ENCODE measurements around the gene PXDN.
"Not testable (repeated sequence)": the region's sequence is repeated elsewhere in the genome, so short reads cannot be mapped to it uniquely, and the experiment has no call there.

Gene PXDN

GRCh38 chr2:1743396-1744150 lies 742 bp downstream of the PXDN start:
- DNase-seq (ENCODE audit: low read depth in 2 of 3, low spot score in 1 of 3): no peak

DNA sequence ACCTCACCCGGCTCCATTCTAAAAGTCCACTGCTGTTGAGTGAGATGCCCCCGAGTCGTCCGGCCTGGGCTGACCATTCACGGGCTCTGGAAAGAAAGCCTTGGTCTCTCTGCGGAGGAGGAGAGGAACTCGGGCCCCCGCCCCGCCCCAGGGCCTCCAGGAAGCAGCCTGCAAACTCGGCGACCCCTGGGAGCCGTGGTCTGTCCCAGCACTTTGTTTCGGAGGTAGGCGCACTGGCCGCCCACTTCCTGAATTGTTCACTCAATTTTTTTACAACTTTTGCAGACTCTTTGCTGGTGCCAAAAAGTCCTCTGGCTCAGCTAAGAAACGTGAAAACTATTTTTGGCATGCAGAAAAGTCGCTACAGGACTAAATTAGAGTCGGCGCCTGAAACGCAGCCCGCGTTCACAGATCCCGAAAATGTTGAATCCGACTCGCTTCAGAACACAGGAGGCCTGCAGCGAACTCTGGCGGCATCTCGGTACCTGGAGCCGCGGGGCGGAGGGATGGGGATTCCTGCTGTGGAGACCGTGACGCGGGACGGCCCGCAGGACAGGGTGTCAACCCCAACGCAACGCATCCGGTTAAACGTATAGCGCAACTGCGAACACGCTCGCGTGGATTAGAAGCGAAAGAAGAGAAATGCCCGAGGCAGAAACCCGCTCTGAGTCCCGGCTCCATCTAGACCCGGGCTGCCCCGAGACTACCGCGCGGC lies 1.5 kb downstream of the PXDN start:
- DNase-seq (ENCODE audit: low read depth in 2 of 3, low spot score in 1 of 3): peak; percentile 5 to 12 (median 10)

DNA sequence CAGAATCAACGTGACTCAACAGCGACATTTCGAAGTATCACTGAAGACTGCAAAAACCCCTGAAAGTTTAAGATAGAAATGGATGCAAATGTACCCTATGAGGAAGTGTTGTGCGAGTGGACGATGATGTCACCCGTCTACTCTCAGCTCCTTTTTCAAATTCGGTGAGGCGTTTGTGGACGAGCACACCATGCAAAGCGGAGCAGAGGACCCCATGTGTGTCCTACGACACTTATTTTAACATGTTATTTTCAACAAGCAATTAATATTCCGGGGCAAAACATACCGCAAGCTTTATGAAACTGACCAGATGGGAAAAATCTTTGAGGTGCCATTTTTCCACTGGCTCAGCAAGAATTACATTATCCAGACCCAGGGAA lies 2.0 kb downstream of the PXDN start:
- no peak for DNase-seq (ENCODE audit: low read depth in 2 of 3, low spot score in 1 of 3)

DNA sequence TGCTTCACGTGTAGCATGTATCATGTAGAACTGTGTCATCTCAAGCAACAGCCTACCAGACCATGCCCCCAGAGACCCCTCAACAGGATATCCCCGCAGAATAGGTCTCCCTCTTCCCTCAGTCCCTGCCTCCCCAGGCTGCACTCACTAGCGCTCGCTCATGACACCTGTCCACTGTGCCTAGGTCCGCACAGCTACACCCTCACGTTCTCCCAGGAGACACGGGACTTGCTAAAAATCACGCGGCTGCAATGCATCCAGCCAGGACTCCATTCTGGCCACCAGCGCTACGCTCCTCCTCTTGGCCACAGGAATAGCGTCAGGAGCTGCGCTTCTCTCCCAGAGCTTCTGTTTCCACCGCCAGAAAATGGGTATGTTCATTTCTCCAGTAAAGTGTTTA lies 2.5 kb downstream of the PXDN start:
- DNase-seq (ENCODE audit: low read depth in 2 of 3, low spot score in 1 of 3): no peak

DNA sequence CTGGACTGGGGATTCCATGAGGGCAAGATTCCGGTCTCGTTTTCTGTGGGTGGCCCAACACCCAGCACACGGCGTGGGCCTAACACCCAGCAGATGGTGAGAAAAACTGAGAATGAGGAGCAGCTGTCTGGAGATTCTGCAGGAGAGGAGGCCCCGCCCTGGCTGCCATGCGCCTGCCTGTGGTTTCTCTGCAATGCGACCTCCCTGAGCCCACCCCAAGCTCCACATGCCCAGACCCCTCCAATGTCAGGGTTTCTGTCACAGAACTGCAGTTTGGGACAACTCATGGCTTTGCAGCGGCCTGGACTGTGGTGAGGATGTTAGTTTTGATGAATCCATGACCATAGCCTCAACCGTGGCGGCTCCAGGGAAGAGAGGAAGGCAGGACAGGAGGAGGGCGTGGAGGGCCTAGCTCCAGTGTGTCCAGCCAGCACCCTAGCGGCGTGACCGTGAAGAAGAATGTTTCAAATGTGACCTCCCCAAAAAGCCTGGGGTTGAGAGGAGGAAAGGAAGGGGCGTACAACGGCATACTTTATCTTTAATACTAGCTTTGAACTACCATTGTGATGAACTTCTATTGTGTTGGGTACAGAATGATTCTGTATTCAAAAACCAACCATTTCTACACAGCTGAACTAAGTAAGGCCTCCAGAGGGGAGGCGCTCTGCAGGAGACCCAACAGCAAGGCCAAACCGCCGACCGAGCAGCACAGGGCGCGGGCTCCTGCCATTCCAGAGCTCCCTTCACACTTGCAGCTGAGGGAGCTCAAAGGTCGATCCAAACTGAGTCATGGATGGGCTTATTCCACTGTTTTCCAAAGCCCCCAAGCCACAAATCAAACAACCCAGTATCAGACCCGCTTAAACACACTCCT lies 3.4 kb downstream of the PXDN start:
- DNase-seq (ENCODE audit: low read depth in 2 of 3, low spot score in 1 of 3): no peak

GRCh38 chr2:1739961-1740715 lies 4.2 kb downstream of the PXDN start:
- no peak for DNase-seq (ENCODE audit: low read depth in 2 of 3, low spot score in 1 of 3)

GRCh38 chr2:1739322-1739957 lies 4.9 kb downstream of the PXDN start:
- no peak for DNase-seq (ENCODE audit: low read depth in 2 of 3, low spot score in 1 of 3)

DNA sequence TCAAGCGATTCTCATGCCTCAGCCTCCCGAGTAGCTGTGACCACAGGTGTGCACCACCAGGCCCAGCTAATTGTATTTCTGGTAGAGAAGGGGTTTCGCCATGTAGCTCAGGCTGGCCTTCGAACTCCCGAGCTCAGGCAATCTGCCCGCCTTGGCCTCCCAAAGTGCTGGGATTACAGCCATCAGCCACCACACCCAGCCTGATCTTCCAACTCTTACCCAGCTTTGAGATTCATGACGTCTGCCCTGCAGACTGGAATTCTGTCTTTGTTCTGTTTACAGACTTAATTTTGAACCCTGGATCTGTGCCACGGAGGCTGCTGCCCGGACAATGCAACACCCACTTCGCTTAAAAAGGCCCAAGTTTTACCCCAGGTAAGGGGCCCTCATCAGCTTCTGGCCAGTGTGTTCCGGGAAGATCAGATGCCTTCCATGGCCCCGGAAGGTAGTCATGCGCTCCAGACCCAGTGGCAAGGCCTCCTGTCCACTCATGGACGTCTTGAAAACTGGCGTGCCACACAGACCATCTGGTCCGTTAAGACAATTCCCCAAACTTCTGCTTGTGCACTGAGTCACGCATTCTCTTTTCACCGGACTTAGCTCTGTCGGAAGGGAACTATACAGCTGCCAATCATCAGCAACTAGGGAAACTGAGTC lies 5.5 kb downstream of the PXDN start:
- DNase-seq (ENCODE audit: low read depth in 2 of 3, low spot score in 1 of 3): no peak

GRCh38 chr2:1738163-1738562 lies 6.2 kb downstream of the PXDN start:
- DNase-seq (ENCODE audit: low read depth in 2 of 3, low spot score in 1 of 3): no peak

DNA sequence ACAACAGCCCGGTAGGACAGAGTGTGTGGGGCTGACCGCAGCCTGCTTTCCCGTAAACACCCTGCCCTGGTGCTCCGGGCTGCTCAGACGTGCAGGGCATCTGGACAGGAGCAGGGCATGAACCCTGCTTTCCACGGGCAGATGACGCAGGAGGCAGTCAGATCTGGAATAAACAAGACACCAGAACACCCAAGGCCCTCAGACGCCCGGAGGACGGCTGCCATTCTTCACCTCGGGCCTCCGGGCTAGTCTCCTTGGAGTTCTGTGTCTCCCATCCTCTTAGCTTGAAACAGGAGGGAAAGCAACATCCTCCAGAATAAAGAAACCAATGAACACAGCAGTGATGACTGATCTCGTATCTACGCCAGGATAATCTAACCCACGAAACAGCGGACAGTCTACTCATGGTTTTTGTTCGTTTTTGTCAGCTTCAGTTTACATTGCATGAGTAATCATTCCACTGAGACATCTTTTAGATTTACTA lies 7.3 kb downstream of the PXDN start:
- no peak for DNase-seq (ENCODE audit: low read depth in 2 of 3, low spot score in 1 of 3)

DNA sequence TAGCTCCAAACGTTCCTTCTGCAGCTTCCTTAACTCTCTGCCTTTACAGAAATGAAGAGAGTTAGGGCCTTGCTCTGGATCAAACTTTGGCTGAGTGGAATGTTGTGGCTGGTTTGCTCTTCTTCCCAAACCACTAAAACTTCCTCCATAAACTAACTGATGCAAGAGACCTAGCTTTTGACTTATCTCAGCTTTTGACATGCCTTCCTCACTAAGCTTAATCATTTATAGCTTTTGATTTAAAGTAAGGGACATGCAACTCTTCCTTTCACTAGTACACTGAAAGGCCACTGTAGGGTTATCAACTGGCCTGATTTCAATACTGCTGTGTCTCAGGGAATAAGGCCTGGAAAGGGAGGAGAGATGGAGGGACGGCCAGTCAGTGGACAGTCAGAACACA lies 8.3 kb downstream of the PXDN start:
- no peak for DNase-seq (ENCODE audit: low read depth in 2 of 3, low spot score in 1 of 3)

GRCh38 chr2:1733298-1733697 lies 11.0 kb downstream of the PXDN start:
- DNase-seq (ENCODE audit: low read depth in 2 of 3, low spot score in 1 of 3): not testable (repeated sequence)

DNA sequence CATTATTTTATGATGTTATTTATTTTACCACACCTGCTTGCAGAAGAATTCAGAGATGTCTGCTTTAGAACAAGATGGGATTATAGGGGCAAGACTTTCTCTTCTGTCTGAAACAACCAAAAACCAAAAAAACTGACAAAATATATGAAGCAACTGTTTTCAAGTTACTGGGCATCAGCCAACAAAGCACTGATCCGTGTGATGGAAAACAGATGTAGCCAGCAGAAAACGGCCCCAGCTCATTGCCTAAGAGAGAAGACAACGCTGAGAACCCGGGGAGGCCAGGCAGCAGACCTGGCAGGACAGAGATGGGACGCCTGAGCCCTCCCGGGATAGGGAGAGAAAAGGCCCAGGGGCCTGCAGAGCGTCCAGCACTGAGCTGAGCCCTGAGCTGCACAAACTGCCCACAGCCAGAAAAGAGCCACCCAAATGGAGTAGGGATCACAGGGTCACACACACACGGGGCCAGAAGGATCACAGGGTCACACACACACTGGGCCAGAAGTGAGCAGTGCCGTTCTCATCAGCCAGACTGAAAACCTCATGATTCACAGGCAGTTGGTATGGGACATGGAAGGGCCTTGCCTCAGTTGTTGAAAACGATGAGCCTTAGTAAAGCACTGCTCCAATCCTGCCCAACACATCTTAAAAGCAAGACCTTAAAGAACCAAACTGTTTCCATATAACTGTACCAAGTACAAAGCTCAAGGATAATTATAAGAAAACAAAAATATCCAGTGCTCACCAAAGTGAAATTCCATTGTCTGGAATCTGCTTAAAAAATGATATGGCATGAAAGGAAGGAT lies 12.1 kb downstream of the PXDN start:
- no peak for DNase-seq (ENCODE audit: low read depth in 2 of 3, low spot score in 1 of 3)

DNA sequence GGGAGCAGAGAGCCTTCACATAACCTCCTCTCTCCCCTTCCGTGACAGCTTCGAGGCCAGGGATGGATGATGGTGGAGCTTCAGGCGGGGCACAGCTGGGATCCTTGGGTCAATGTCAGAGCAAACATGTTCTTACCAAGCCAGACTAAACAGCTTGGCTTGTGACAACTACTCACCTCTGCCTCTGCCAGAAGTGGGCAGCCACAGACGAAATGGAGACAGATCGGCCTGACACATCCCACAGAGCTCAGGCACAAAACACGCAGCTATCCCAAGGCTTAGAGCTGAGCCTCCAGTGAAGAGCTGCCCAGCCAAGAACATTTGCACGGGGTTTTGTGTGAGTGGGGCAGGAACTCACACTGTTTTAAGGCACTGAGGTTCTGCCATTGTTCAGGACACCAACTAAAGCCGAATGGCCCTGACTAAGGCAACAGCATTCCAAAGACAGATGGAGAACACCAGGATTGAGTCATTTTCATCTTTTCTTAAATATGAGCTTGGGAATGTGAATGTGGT lies 12.8 kb downstream of the PXDN start:
- no peak for DNase-seq (ENCODE audit: low read depth in 2 of 3, low spot score in 1 of 3)

DNA sequence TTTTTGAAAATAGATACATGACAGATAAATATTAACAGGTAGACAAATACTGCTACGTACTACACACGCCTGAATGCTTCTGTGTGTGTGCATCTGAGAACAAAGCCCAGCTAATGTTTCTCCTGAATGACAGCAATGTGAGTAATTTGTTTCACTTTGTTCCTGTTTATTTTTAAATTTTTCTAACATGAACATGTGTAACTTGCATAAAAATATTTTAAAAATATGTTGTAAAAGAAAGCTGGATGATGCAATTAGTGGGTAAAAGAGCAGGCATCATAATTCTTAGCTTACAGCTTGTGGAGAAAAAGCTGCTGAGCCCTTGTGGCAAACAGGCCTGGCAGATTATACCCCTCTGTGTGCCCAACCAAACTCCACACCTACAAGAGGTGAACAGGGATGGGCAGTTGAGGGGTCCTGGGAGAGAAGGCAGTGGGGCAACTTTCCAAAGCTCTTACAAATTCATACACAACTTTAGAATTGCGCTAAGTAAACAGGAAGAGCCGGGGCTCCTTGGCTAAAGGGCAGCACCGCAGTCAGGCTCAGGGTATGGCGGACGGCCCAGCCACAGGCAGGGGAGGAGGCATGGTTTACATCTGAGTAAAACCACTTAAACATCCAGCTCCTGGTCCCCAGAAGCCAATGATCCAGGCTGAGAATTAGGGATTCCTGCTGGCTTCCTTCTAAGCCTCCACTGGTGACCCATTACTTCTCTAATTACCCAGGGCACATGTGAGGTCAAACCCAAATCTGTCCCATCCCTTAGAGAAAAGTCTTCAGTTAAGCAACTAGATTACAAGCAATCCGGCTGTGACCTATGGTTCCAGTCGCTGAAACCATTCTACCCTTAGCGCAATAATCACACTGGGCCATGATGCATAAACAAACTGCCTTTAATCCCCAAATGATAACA lies 14.0 kb downstream of the PXDN start:
- DNase-seq (ENCODE audit: low read depth in 2 of 3, low spot score in 1 of 3): no peak

GRCh38 chr2:1729242-1729641 lies 15.1 kb downstream of the PXDN start:
- no peak for DNase-seq (ENCODE audit: low read depth in 2 of 3, low spot score in 1 of 3)

DNA sequence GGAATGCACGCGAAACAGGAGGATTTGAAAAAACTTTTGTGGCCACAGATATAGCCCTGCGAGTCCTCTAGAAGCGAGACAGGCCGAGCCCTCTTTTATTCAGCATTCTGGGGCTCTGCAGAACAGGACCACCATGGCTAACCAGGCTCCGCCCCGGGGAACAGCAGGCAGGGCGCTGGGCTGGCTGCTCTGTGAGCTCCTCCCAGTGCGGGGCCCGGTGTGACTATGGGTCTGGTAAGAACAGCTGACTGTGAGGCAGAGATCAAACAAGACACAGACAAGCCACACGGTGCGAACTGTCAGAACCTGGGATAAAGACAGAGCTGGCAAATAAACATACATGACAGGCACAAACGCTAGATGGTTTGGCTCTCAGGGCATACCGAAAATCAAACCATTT lies 15.5 kb downstream of the PXDN start:
- no peak for DNase-seq (ENCODE audit: low read depth in 2 of 3, low spot score in 1 of 3)

Measured in stimulated activated CD4-positive, alpha-beta T cell treated with anti-CD3 and anti-CD28 coated beads, Interleukin-12 subunit alpha, Interleukin-12 subunit beta, amount 100 ng/mL, for 48 hours (primary cell).